Activated CD4-positive, alpha-beta T cell treated with anti-CD3 and anti-CD28 coated beads, Interleukin-2, amount 10 ng/mL, durations not matched to agents 24 days and 14 days (primary cell): ENCODE measurements around the gene GATAD2B. TPM values are rescaled to one million over a fixed set of nuclear protein-coding genes. Genes with fewer than 3 reads are reported as not detected.
"Not testable (repeated sequence)": the region's sequence is repeated elsewhere in the genome, so short reads cannot be mapped to it uniquely, and the experiment has no call there.

Experiments
- DNase-seq: peaks from one replicate; pipeline ENCODE4 v3.0.0; 2022
- H3K27ac Mint-ChIP-seq: one replicate; pipeline ENCODE4 v1.8.0; 2022; ENCODE audit warnings: mild to moderate bottlenecking, mixed read lengths
- H3K27me3 Mint-ChIP-seq: one replicate; pipeline ENCODE4 v1.8.0; 2022; ENCODE audit warnings: mixed read lengths
- H3K36me3 Mint-ChIP-seq: one replicate; pipeline ENCODE4 v1.8.0; 2022; ENCODE audit warnings: low read depth, mild to moderate bottlenecking, mixed read lengths
- H3K4me1 Mint-ChIP-seq: one replicate; pipeline ENCODE4 v1.8.0; 2021; ENCODE audit warnings: mixed read lengths
- H3K4me3 Mint-ChIP-seq: one replicate; pipeline ENCODE4 v1.8.0; 2022; ENCODE audit warnings: mild to moderate bottlenecking, moderate library complexity, mixed read lengths
- H3K9me3 Mint-ChIP-seq: one replicate; pipeline ENCODE4 v1.8.0; 2021; ENCODE audit warnings: mixed read lengths
- intact Hi-C: fragments of 100-400 bp; cut with micrococcal nuclease; formaldehyde crosslinking; loops from one replicate; pipeline ENCODE4 v1.15.1; 2023
- total RNA-seq: library from RNA; stranded (reverse); gene quantifications from 2 replicates; pipeline ENCODE4 v1.2.3, GENCODE V29; 2022

The GATAD2B gene
- total RNA-seq, 1 donor from 2014 or later: 68.8 TPM

GRCh38 chr1:153912349-153912748 lies 10.4 kb downstream of the GATAD2B start:
- no peak overlapping the region for H3K27ac Mint-ChIP-seq
- peaks cover 27% of the 10 kb centered on the region for H3K36me3 Mint-ChIP-seq
- no peak for DNase-seq
- no peak overlapping the region for H3K4me3 Mint-ChIP-seq
- intact Hi-C loops: no loop called here
- H3K9me3 Mint-ChIP-seq: no peaks in the 10 kb centered on the region
- no peaks in the 10 kb centered on the region for H3K27me3 Mint-ChIP-seq
- H3K4me1 Mint-ChIP-seq: peaks cover 11% of the 10 kb centered on the region

GRCh38 chr1:153910560-153910959 lies 12.2 kb downstream of the GATAD2B start:
- H3K9me3 Mint-ChIP-seq, intact Hi-C loops, DNase-seq, H3K27ac Mint-ChIP-seq, H3K27me3 Mint-ChIP-seq, H3K4me3 Mint-ChIP-seq: not testable (repeated sequence)
- H3K4me1 Mint-ChIP-seq: peaks cover 13% of the 10 kb centered on the region
- H3K36me3 Mint-ChIP-seq: peaks cover 32% of the 10 kb centered on the region

GRCh38 chr1:153908071-153908470 lies 14.7 kb downstream of the GATAD2B start:
- peaks cover 31% of the 10 kb centered on the region for H3K36me3 Mint-ChIP-seq

GRCh38 chr1:153907134-153907533 lies 15.6 kb downstream of the GATAD2B start:
- no peak overlapping the region for H3K4me3 Mint-ChIP-seq
- H3K27ac Mint-ChIP-seq: no peak overlapping the region
- no peaks in the 10 kb centered on the region for H3K27me3 Mint-ChIP-seq
- DNase-seq: no peak
- intact Hi-C loops: no loop called here
- peaks cover 27% of the 10 kb centered on the region for H3K36me3 Mint-ChIP-seq
- no peaks in the 10 kb centered on the region for H3K9me3 Mint-ChIP-seq
- peaks cover 15% of the 10 kb centered on the region for H3K4me1 Mint-ChIP-seq

More at GRCh38 chr1:153908071-153908470, 14.7 kb downstream of the GATAD2B start:
- Mint-ChIP-seq H3K4me3 (no peak overlapping the region), H3K9me3 (no peaks in the 10 kb centered on the region), H3K27me3 (no peaks in the 10 kb centered on the region), H3K4me1 (peaks cover 15% of the 10 kb centered on the region), H3K27ac (no peak overlapping the region)
- DNase-seq: no peak
- intact Hi-C loops: no loop called here

- Mint-ChIP-seq H3K27me3 (no peaks in the 10 kb centered on the region), H3K36me3 (peaks cover 24% of the 10 kb centered on the region), H3K27ac (no peak overlapping the region), H3K4me3 (no peak overlapping the region), H3K9me3 (no peaks in the 10 kb centered on the region), H3K4me1 (peaks cover 13% of the 10 kb centered on the region)
- intact Hi-C loops: no loop called here
- DNase-seq: no peak
Observed at GRCh38 chr1:153906396-153906795, 16.4 kb downstream of the GATAD2B start.

- H3K4me3 Mint-ChIP-seq, DNase-seq, H3K27me3 Mint-ChIP-seq, H3K9me3 Mint-ChIP-seq, intact Hi-C loops: not testable (repeated sequence)
- Mint-ChIP-seq H3K4me1 (peaks cover 10% of the 10 kb centered on the region), H3K36me3 (peaks cover 22% of the 10 kb centered on the region), H3K27ac (peak overlapping the region; percentile 25)
Observed at GRCh38 chr1:153905908-153906307, 16.9 kb downstream of the GATAD2B start.

GRCh38 chr1:153903841-153904455 lies 18.8 kb downstream of the GATAD2B start:
- no peak overlapping the region for H3K4me3 Mint-ChIP-seq
- intact Hi-C loops: no loop called here
- H3K27ac Mint-ChIP-seq: no peak overlapping the region
- no peak for DNase-seq
- peaks cover 10% of the 10 kb centered on the region for H3K4me1 Mint-ChIP-seq
- no peaks in the 10 kb centered on the region for H3K9me3 Mint-ChIP-seq
- H3K27me3 Mint-ChIP-seq: no peaks in the 10 kb centered on the region
- peaks cover 26% of the 10 kb centered on the region for H3K36me3 Mint-ChIP-seq

- H3K27ac Mint-ChIP-seq: no peak overlapping the region
- no peak for DNase-seq
- H3K9me3 Mint-ChIP-seq: no peaks in the 10 kb centered on the region
- intact Hi-C loops: no loop called here
- no peak overlapping the region for H3K4me3 Mint-ChIP-seq
- peaks cover 11% of the 10 kb centered on the region for H3K4me1 Mint-ChIP-seq
- H3K27me3 Mint-ChIP-seq: no peaks in the 10 kb centered on the region
- peaks cover 19% of the 10 kb centered on the region for H3K36me3 Mint-ChIP-seq
Observed at GRCh38 chr1:153899509-153899908, 23.3 kb downstream of the GATAD2B start.

- H3K9me3 Mint-ChIP-seq, intact Hi-C loops, H3K27me3 Mint-ChIP-seq, H3K27ac Mint-ChIP-seq, H3K4me3 Mint-ChIP-seq, DNase-seq: not testable (repeated sequence)
- Mint-ChIP-seq H3K36me3 (peaks cover 24% of the 10 kb centered on the region), H3K4me1 (peaks cover 13% of the 10 kb centered on the region)
Observed at GRCh38 chr1:153895866-153896265, 26.9 kb downstream of the GATAD2B start.

GRCh38 chr1:153891042-153891441 lies 31.7 kb downstream of the GATAD2B start:
- DNase-seq, H3K9me3 Mint-ChIP-seq, H3K27me3 Mint-ChIP-seq, H3K4me3 Mint-ChIP-seq, intact Hi-C loops: not testable (repeated sequence)
- Mint-ChIP-seq H3K36me3 (peaks cover 27% of the 10 kb centered on the region), H3K27ac (peak overlapping the region; percentile 45), H3K4me1 (peaks cover 24% of the 10 kb centered on the region)

GRCh38 chr1:153888533-153888932 lies 34.2 kb downstream of the GATAD2B start:
- DNase-seq: no peak
- H3K4me3 Mint-ChIP-seq: peak overlapping the region; percentile 24
- peak overlapping the region; percentile 45 for H3K27ac Mint-ChIP-seq
- no peaks in the 10 kb centered on the region for H3K9me3 Mint-ChIP-seq
- peaks cover 26% of the 10 kb centered on the region for H3K36me3 Mint-ChIP-seq
- intact Hi-C loops: loop anchor here (5.0 kb wide), 1 partner anchor 34 kb away; the partner anchor contains the start of gene GATAD2B
- H3K27me3 Mint-ChIP-seq: no peaks in the 10 kb centered on the region
- H3K4me1 Mint-ChIP-seq: peaks cover 21% of the 10 kb centered on the region

- Mint-ChIP-seq H3K27ac (no peak overlapping the region), H3K4me3 (no peak overlapping the region), H3K4me1 (peaks cover 21% of the 10 kb centered on the region), H3K9me3 (no peaks in the 10 kb centered on the region), H3K36me3 (peaks cover 20% of the 10 kb centered on the region), H3K27me3 (no peaks in the 10 kb centered on the region)
- no peak for DNase-seq
- intact Hi-C loops: loop anchor here (5.0 kb wide), 1 partner anchor 36 kb away; the partner anchor contains the start of gene GATAD2B
Observed at GRCh38 chr1:153886127-153886526, 36.6 kb downstream of the GATAD2B start.

- Mint-ChIP-seq H3K9me3 (no peaks in the 10 kb centered on the region), H3K4me1 (peaks cover 9% of the 10 kb centered on the region), H3K4me3 (no peak overlapping the region), H3K27ac (no peak overlapping the region), H3K27me3 (no peaks in the 10 kb centered on the region), H3K36me3 (peaks cover 6% of the 10 kb centered on the region)
- intact Hi-C loops: loop anchor here (5.0 kb wide), 1 partner anchor 36 kb away; no protein-coding TSS in a partner anchor
- DNase-seq: no peak
Observed at GRCh38 chr1:153883223-153883622, 39.5 kb downstream of the GATAD2B start.

- H3K9me3 Mint-ChIP-seq: no peaks in the 10 kb centered on the region
Observed at GRCh38 chr1:153882296-153882912, 40.4 kb downstream of the GATAD2B start.

More at GRCh38 chr1:153882296-153882912, 40.4 kb downstream of the GATAD2B start:
- no peaks in the 10 kb centered on the region for H3K27me3 Mint-ChIP-seq
- H3K4me3 Mint-ChIP-seq: no peak overlapping the region
- DNase-seq: no peak
- intact Hi-C loops: loop anchor here (5.0 kb wide), 1 partner anchor 35 kb away; no protein-coding TSS in a partner anchor
- peaks cover 6% of the 10 kb centered on the region for H3K36me3 Mint-ChIP-seq
- H3K27ac Mint-ChIP-seq: no peak overlapping the region
- peaks cover 4% of the 10 kb centered on the region for H3K4me1 Mint-ChIP-seq
